DND-41 (cell line): ENCODE data around the gene CKS1B.
A peak's percentile ranks its signal among the peaks of the same experiment; 100 is the strongest.

Experiments
- ATAC-seq: fragments of 200-7000 bp; cut with Tn5 transposase; 3 replicates; pipeline ENCODE4 v1.9.1; 2021; ENCODE audit warnings: low read depth; ENCODE audit not compliant: insufficient read depth
- DNase-seq: peaks from one replicate; pipeline ENCODE4 v3.0.0-alpha.2; 2020
- H2AFZ ChIP-seq: 2 replicates; pipeline ENCODE4 v1.6.0; 2012; ENCODE audit warnings: low read depth, low read length
- H3K27ac ChIP-seq: 2 replicates; pipeline ENCODE4 v1.5.1; 2012; ENCODE audit warnings: low read length, inconsistent platforms
- H3K27me3 ChIP-seq: fragments of 200-600 bp; sonication (generic); 2 replicates; pipeline ENCODE4 v1.6.0; 2012; ENCODE audit warnings: low read length, mild to moderate bottlenecking, inconsistent platforms; ENCODE audit not compliant: insufficient read depth, poor library complexity
- H3K36me3 ChIP-seq: 2 replicates; pipeline ENCODE4 v1.5.1; 2012; ENCODE audit warnings: low read length, inconsistent platforms; ENCODE audit not compliant: insufficient read depth
- H3K4me1 ChIP-seq: 2 replicates; pipeline ENCODE4 v1.5.1; 2012; ENCODE audit warnings: mild to moderate bottlenecking, low read length; ENCODE audit not compliant: insufficient read depth
- H3K4me2 ChIP-seq: 2 replicates; pipeline ENCODE4 v1.6.0; 2012; ENCODE audit warnings: mild to moderate bottlenecking, moderate library complexity, low read length, inconsistent platforms; ENCODE audit not compliant: insufficient read depth
- H3K4me3 ChIP-seq, 2 experiments: fragments of 200-600 bp in 1 of 2; shearing (Covaris generic) in 1 of 2; 2 replicates each; pipeline ENCODE4 v1.5.1; 2012 to 2016; ENCODE audit warnings: inconsistent platforms in 2 of 2, low read length in 2 of 2, mild to moderate bottlenecking in 2 of 2, low read depth in 1 of 2, moderate library complexity in 1 of 2
- H3K79me2 ChIP-seq: 2 replicates; pipeline ENCODE4 v1.6.0; 2012; ENCODE audit warnings: low read length, inconsistent platforms; ENCODE audit not compliant: insufficient read depth
- H3K9ac ChIP-seq: 2 replicates; pipeline ENCODE4 v1.6.0; 2012; ENCODE audit warnings: low read depth, mild to moderate bottlenecking, inconsistent platforms, low read length, moderate library complexity
- H3K9me3 ChIP-seq: 2 replicates; pipeline ENCODE4 v1.5.1; 2012; ENCODE audit warnings: low read length, moderate library complexity, mild to moderate bottlenecking, inconsistent platforms; ENCODE audit not compliant: insufficient read depth, severe bottlenecking
- H4K20me1 ChIP-seq: 2 replicates; pipeline ENCODE4 v1.6.0; 2012; ENCODE audit warnings: low read length; ENCODE audit not compliant: insufficient read depth
- EZH2 ChIP-seq: IDR thresholded peaks from 3 replicates; pipeline ENCODE4 v1.6.1; 2012; ENCODE audit warnings: borderline replicate concordance, low read depth, mild to moderate bottlenecking, moderate library complexity, low read length, inconsistent platforms; ENCODE audit not compliant: severe bottlenecking
- TF ChIP-seq, protein P1 (sequence below): IDR thresholded peaks from 2 replicates; pipeline ENCODE4 v1.5.1; 2012; ENCODE audit warnings: borderline replicate concordance, low read length, moderate library complexity, mild to moderate bottlenecking; ENCODE audit not compliant: poor library complexity, severe bottlenecking; ENCODE audit errors: extremely low read depth

Gene CKS1B

GRCh38 chr1:154978360-154978759 lies 3.9 kb downstream of the CKS1B start:
- H3K4me3 ChIP-seq: no peak overlapping the region
- peaks cover 34% of the 10 kb centered on the region for H4K20me1 ChIP-seq
- H3K27me3 ChIP-seq: no peaks in the 10 kb centered on the region
- H3K9ac ChIP-seq: no peak overlapping the region
- H3K27ac ChIP-seq: no peak overlapping the region
- no peak for DNase-seq
- no peak overlapping the region for H2AFZ ChIP-seq
- peaks cover 65% of the 10 kb centered on the region for H3K79me2 ChIP-seq
- H3K36me3 ChIP-seq: peaks cover 48% of the 10 kb centered on the region
- no peak for TF ChIP-seq EZH2
- TF ChIP-seq, protein P1, sequence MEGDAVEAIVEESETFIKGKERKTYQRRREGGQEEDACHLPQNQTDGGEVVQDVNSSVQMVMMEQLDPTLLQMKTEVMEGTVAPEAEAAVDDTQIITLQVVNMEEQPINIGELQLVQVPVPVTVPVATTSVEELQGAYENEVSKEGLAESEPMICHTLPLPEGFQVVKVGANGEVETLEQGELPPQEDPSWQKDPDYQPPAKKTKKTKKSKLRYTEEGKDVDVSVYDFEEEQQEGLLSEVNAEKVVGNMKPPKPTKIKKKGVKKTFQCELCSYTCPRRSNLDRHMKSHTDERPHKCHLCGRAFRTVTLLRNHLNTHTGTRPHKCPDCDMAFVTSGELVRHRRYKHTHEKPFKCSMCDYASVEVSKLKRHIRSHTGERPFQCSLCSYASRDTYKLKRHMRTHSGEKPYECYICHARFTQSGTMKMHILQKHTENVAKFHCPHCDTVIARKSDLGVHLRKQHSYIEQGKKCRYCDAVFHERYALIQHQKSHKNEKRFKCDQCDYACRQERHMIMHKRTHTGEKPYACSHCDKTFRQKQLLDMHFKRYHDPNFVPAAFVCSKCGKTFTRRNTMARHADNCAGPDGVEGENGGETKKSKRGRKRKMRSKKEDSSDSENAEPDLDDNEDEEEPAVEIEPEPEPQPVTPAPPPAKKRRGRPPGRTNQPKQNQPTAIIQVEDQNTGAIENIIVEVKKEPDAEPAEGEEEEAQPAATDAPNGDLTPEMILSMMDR: no peak
- H3K4me1 ChIP-seq: peaks cover 58% of the 10 kb centered on the region
- H3K4me2 ChIP-seq: no peak overlapping the region
- no peak for ATAC-seq
- H3K9me3 ChIP-seq: no peaks in the 10 kb centered on the region

DNA sequence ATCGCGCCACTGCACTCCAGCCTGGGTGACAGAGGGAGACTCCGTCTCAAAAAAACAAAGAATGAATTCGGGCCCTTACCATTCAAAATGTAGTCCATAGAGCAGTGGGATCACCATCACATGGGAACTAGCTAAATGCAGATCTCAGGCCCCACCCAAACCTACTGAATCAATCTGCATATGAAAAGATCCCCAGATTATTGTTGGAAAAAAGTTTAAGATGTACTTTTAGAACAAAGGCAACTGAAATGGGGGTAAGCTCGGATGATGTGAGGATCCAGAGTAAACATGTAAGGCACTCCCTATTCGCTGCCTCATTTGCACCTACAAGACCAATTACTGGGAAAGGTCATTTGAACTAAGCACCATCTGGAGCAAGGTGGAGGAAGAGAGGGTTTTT lies 7.9 kb downstream of the CKS1B start:
- ATAC-seq (no peak), DNase-seq (no peak)
- peaks cover 49% of the 10 kb centered on the region for H3K79me2 ChIP-seq
- peaks cover 34% of the 10 kb centered on the region for H3K36me3 ChIP-seq
- H3K27ac ChIP-seq: peak overlapping the region; percentile 70
- peaks cover 46% of the 10 kb centered on the region for H3K4me1 ChIP-seq
- H3K9me3 ChIP-seq: no peaks in the 10 kb centered on the region
- H3K27me3 ChIP-seq: no peaks in the 10 kb centered on the region
- no peak for TF ChIP-seq EZH2
- TF ChIP-seq, protein P1: no peak
- H3K4me2 ChIP-seq: peak overlapping the region; percentile 96
- H4K20me1 ChIP-seq: peaks cover 14% of the 10 kb centered on the region; the same call in 1 of the 2 replicates
- peak overlapping the region; percentile 66 for H3K9ac ChIP-seq
- peak overlapping the region; percentile 23 to 75; a peak in 3 of 4 replicates for H3K4me3 ChIP-seq
- H2AFZ ChIP-seq: peak overlapping the region; percentile 66

- peaks cover 39% of the 10 kb centered on the region for H3K4me1 ChIP-seq
- H2AFZ ChIP-seq: peak within 1 kb of the TSS; percentile 77
- H3K36me3 ChIP-seq: peaks cover 34% of the 10 kb centered on the region
- peak; percentile 100 for ATAC-seq
- peak within 1 kb of the TSS; percentile 71 to 75; a peak in 3 of 4 replicates for H3K4me3 ChIP-seq
- peak within 1 kb of the TSS; percentile 66 for H3K9ac ChIP-seq
- peaks cover 44% of the 10 kb centered on the region for H3K79me2 ChIP-seq
- peak within 1 kb of the TSS; percentile 77 for H3K27ac ChIP-seq
- H3K27me3 ChIP-seq: no peaks in the 10 kb centered on the region
- H3K9me3 ChIP-seq: no peaks in the 10 kb centered on the region
- peaks cover 17% of the 10 kb centered on the region; the same call in 1 of the 2 replicates for H4K20me1 ChIP-seq
- TF ChIP-seq, protein P1: no peak
- no peak for TF ChIP-seq EZH2
- peak; percentile 99 for DNase-seq
- peak within 1 kb of the TSS; percentile 96 for H3K4me2 ChIP-seq
Observed at GRCh38 chr1:154982897-154983648, 8.6 kb downstream of the CKS1B start, which contains the start of gene FLAD1. TSS of gene FLAD1 (plus strand) at chr1:154983344. CDS start at chr1:154983695, 351 bp downstream.
